SJSA1 (cell line): ENCODE data around the gene C2CD2. TPM values are rescaled to one million over a fixed set of nuclear protein-coding genes. Genes with fewer than 3 reads are reported as not detected.

Source experiments
- DNase-seq, 2 experiments: peaks; one replicate each; pipeline ENCODE4 v3.0.0-alpha.2; 2015 to 2020; ENCODE audit warnings: low spot score in 2 of 2, low read depth in 1 of 2
- H3K27ac ChIP-seq: fragments of 250-450 bp; sonication (Bioruptor Pico); 2 replicates; pipeline ENCODE4 v1.5.1; 2020; ENCODE audit warnings: mild to moderate bottlenecking, moderate library complexity
- H3K27me3 ChIP-seq: fragments of 250-450 bp; sonication (Bioruptor Pico); replicated peaks from 2 replicates; pipeline ENCODE4 v1.5.1; 2020; ENCODE audit warnings: mild to moderate bottlenecking, moderate library complexity
- H3K36me3 ChIP-seq: fragments of 250-450 bp; sonication (Bioruptor Pico); 2 replicates; pipeline ENCODE4 v1.5.1; 2020; ENCODE audit warnings: mild to moderate bottlenecking
- H3K4me1 ChIP-seq: fragments of 250-450 bp; sonication (Bioruptor Pico); replicated peaks from 2 replicates; pipeline ENCODE4 v1.6.1; 2021; ENCODE audit warnings: mild to moderate bottlenecking
- H3K4me3 ChIP-seq: fragments of 250-450 bp; sonication (Bioruptor Pico); 2 replicates; pipeline ENCODE4 v1.5.1; 2020; ENCODE audit warnings: mild to moderate bottlenecking
- H3K9me3 ChIP-seq: fragments of 250-450 bp; sonication (Bioruptor Pico); replicated peaks from 2 replicates; pipeline ENCODE4 v1.5.1; 2020; ENCODE audit warnings: mild to moderate bottlenecking
- total RNA-seq: library from RNA; depleted of rRNA; stranded (reverse); fragments of >200 nt; shearing (Covaris generic); gene quantifications from 2 replicates; pipeline ENCODE4 v1.2.3, GENCODE V29; 2014

C2CD2 gene
- total RNA-seq, 1 experiment from 2014 or later, result 17.1 TPM

GRCh38 chr21:41928621-41929220, 25.1 kb downstream of the C2CD2 start:
- H3K4me1 ChIP-seq, result peaks cover 35% of the 10 kb centered on the region
- H3K27ac ChIP-seq, result no peak overlapping the region
- H3K27me3 ChIP-seq, result no peaks in the 10 kb centered on the region
- H3K4me3 ChIP-seq, result no peak overlapping the region
- DNase-seq, result no peak
- no peaks in the 10 kb centered on the region for H3K9me3 ChIP-seq
- H3K36me3 ChIP-seq, result no peaks in the 10 kb centered on the region

- Histone ChIP-seq H3K4me3 (no peak overlapping the region), H3K4me1 (peaks cover 27% of the 10 kb centered on the region), H3K36me3 (no peaks in the 10 kb centered on the region), H3K27me3 (no peaks in the 10 kb centered on the region), H3K9me3 (no peaks in the 10 kb centered on the region), H3K27ac (no peak overlapping the region)
- DNase-seq, result no peak
Measured at GRCh38 chr21:41927727-41928409, 25.9 kb downstream of the C2CD2 start.

DNA sequence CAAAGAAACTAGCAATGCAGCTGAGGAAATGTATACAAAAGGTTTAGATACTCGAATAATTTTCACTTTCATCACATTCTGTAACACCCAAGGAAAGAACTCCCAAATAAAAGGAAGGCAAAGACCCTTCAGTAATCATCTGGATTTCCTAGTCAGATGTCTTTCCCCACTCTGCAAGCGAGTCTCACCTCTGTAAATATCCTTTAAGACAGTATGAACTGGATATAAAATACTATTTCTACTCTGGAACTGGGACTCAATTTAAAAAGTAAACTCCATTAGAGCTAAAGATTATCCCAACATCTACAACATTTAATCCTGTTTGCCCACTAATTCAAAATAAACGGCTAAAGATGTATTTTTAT, 27.0 kb downstream of the C2CD2 start:
- Histone ChIP-seq H3K9me3 (no peaks in the 10 kb centered on the region), H3K36me3 (no peaks in the 10 kb centered on the region), H3K4me1 (peaks cover 16% of the 10 kb centered on the region), H3K27ac (peak overlapping the region; percentile 76), H3K4me3 (peak overlapping the region; percentile 34), H3K27me3 (no peaks in the 10 kb centered on the region)
- DNase-seq, result no peak

- H3K27me3 ChIP-seq, result no peaks in the 10 kb centered on the region
- H3K9me3 ChIP-seq, result no peaks in the 10 kb centered on the region
- peak overlapping the region; percentile 34 for H3K4me3 ChIP-seq
- DNase-seq, result peak in 1 of 2 experiments; percentile 78
- H3K36me3 ChIP-seq, result no peaks in the 10 kb centered on the region
- H3K4me1 ChIP-seq, result peaks cover 16% of the 10 kb centered on the region
- peak overlapping the region; percentile 76 for H3K27ac ChIP-seq
Measured at GRCh38 chr21:41926117-41926806, 27.6 kb downstream of the C2CD2 start.

GRCh38 chr21:41925767-41926116, 28.1 kb downstream of the C2CD2 start:
- DNase-seq, result peak in 1 of 2 experiments; percentile 7
- Histone ChIP-seq H3K9me3 (no peaks in the 10 kb centered on the region), H3K27me3 (no peaks in the 10 kb centered on the region), H3K27ac (no peak overlapping the region; the same call in 1 of the 2 replicates), H3K4me3 (no peak overlapping the region), H3K4me1 (peaks cover 16% of the 10 kb centered on the region), H3K36me3 (peaks cover under 1% of the 10 kb centered on the region; the same call in 1 of the 2 replicates)

- Histone ChIP-seq H3K4me1 (peaks cover 16% of the 10 kb centered on the region), H3K27me3 (no peaks in the 10 kb centered on the region), H3K27ac (no peak overlapping the region), H3K36me3 (peaks cover 4% of the 10 kb centered on the region; the same call in 1 of the 2 replicates), H3K9me3 (no peaks in the 10 kb centered on the region), H3K4me3 (no peak overlapping the region)
- no peak for DNase-seq
Measured at GRCh38 chr21:41924368-41924754, 29.5 kb downstream of the C2CD2 start.

DNA sequence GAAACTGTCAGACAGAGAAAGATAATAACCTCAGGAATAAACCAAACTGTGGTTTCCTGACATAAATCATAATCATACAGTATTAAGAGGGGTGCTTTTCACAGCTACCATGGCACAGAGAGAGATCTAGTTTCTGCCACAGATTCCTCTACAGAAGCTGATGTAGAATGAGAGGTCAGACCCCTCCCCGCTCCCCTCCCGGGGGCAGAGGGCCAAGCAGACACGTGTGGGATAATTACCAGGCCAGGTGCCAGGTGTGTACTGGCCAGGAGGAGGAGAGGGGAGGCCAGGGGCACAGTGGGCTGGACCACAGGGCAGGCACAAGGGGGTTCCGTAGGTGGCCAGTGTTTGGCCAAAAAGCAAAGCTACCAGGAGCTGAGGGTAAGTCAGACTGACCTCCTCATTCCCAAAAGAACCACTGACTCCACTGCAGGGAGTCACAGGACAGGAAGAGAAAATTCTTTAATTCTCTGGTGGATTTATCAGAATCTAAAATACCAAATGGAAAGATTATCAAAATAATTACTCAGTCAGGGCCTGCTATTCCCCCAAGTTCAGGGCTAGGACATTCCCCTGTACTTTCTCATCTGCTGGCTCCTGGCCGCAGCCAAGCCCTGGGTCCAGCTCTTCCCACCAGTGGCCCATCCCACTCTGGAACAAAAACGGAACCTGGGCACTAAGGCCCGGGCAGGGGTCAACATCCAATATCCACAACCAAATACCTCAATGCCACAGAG, 30.0 kb downstream of the C2CD2 start:
- no peak for DNase-seq
- H3K27ac ChIP-seq, result no peak overlapping the region
- H3K9me3 ChIP-seq, result no peaks in the 10 kb centered on the region
- peaks cover 4% of the 10 kb centered on the region; the same call in 1 of the 2 replicates for H3K36me3 ChIP-seq
- no peaks in the 10 kb centered on the region for H3K27me3 ChIP-seq
- H3K4me3 ChIP-seq, result no peak overlapping the region
- H3K4me1 ChIP-seq, result peaks cover 16% of the 10 kb centered on the region

- H3K36me3 ChIP-seq, result peaks cover 4% of the 10 kb centered on the region
- H3K4me3 ChIP-seq, result no peak overlapping the region
- H3K27ac ChIP-seq, result no peak overlapping the region
- no peak for DNase-seq
- peaks cover 16% of the 10 kb centered on the region for H3K4me1 ChIP-seq
- no peaks in the 10 kb centered on the region for H3K9me3 ChIP-seq
- no peaks in the 10 kb centered on the region for H3K27me3 ChIP-seq
Measured at GRCh38 chr21:41923186-41923585, 30.6 kb downstream of the C2CD2 start.

DNA sequence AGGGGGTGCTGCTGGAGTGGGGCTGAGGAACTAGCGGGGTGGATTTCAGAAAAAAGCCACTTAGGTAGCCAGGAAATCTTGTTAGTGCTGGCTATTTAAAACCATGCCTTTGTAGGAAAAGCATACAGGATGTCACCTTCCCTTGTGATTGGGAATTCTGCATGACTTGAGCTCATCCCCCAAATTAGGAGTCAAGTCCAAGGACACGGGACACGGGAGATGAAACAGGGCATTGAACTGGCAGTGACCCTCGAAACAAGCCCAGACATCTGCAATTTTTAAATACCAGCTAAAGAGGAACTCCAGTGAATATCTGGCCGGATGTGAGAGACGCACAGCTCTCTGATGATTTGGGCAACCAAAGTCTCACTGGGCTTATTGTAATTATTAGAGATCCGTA, 32.8 kb downstream of the C2CD2 start:
- Histone ChIP-seq H3K36me3 (peaks cover 23% of the 10 kb centered on the region), H3K9me3 (no peaks in the 10 kb centered on the region), H3K4me1 (peaks cover 6% of the 10 kb centered on the region), H3K4me3 (no peak overlapping the region), H3K27me3 (no peaks in the 10 kb centered on the region), H3K27ac (no peak overlapping the region)
- no peak for DNase-seq

- Histone ChIP-seq H3K27me3 (no peaks in the 10 kb centered on the region), H3K36me3 (peaks cover 28% of the 10 kb centered on the region), H3K9me3 (no peaks in the 10 kb centered on the region), H3K4me1 (peaks cover under 1% of the 10 kb centered on the region; the same call in 1 of the 2 replicates), H3K4me3 (no peak overlapping the region), H3K27ac (no peak overlapping the region)
- no peak for DNase-seq
Measured at GRCh38 chr21:41920476-41920875, 33.3 kb downstream of the C2CD2 start.

- no peaks in the 10 kb centered on the region for H3K27me3 ChIP-seq
- H3K4me1 ChIP-seq, result no peaks in the 10 kb centered on the region
- no peaks in the 10 kb centered on the region for H3K9me3 ChIP-seq
- H3K4me3 ChIP-seq, result no peak overlapping the region
- no peak for DNase-seq
- peaks cover 30% of the 10 kb centered on the region for H3K36me3 ChIP-seq
- H3K27ac ChIP-seq, result no peak overlapping the region
Measured at GRCh38 chr21:41919666-41920398, 34.0 kb downstream of the C2CD2 start.

GRCh38 chr21:41918561-41919358, 35.1 kb downstream of the C2CD2 start:
- Histone ChIP-seq H3K36me3 (peaks cover 31% of the 10 kb centered on the region), H3K4me3 (no peak overlapping the region), H3K27ac (no peak overlapping the region)

DNA sequence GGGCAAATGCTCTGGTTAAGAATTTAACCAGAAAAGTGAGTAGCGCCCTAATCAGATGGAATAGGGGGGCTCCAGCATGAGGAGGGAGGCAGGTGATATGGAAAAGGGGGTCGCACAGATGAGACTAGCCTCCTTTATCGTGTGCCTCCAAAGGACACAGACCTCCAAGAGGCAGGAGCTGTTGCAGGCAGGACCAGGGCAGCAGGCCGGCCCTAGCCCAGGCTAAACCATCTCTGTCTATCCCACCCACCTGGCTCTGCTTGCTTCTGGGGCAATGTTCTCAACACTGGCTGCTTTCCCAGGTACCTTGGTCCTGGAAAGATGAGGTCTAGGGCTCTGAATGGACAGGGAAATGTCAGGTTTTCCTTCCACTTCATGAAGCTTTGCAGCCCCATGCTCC, 36.3 kb downstream of the C2CD2 start:
- Histone ChIP-seq H3K4me1 (no peaks in the 10 kb centered on the region), H3K36me3 (peaks cover 37% of the 10 kb centered on the region), H3K27me3 (no peaks in the 10 kb centered on the region), H3K9me3 (no peaks in the 10 kb centered on the region), H3K4me3 (no peak overlapping the region), H3K27ac (no peak overlapping the region)
- no peak for DNase-seq

More at GRCh38 chr21:41918561-41919358, 35.1 kb downstream of the C2CD2 start:
- DNase-seq, result no peak
- Histone ChIP-seq H3K9me3 (no peaks in the 10 kb centered on the region), H3K27me3 (no peaks in the 10 kb centered on the region), H3K4me1 (no peaks in the 10 kb centered on the region)
